HEK293 (cell line): Measurements from ENCODE around the gene SLC2A8.

Experiments
- CTCF ChIA-PET: fragments of 350-600 bp; formaldehyde crosslinking; extraction: SDS; loops from one replicate; lab custom pipeline; 2021; ENCODE audit warnings: antibody characterized with exemption; lab: Yijun Ruan, JAX
- POLR2A ChIA-PET: fragments of 300-600 bp; formaldehyde crosslinking; extraction: SDS; loops from one replicate; lab custom pipeline; 2020; ENCODE audit warnings: antibody characterized with exemption, inconsistent platforms; lab: Yijun Ruan, JAX
- H3K27ac ChIP-seq: fragments of 200-500 bp; sonication (Bioruptor generic); 2 replicates; pipeline ENCODE4 v1.5.1; 2014; ENCODE audit warnings: low read depth, low read length, control low read depth, inconsistent platforms; ENCODE audit errors: extremely low read depth
- H3K36me3 ChIP-seq, 2 experiments: fragments of 200-500 bp in 1 of 2; sonication (Bioruptor generic) in 1 of 2; 1 replicate in 1 of 2; 2 replicates in 1 of 2; pipeline ENCODE4 v1.5.1; 2014 to 2017; ENCODE audit warnings: inconsistent platforms in 2 of 2, low read length in 2 of 2; ENCODE audit not compliant: control insufficient read depth in 2 of 2, insufficient read depth in 1 of 2
- H3K4me1 ChIP-seq: fragments of 200-500 bp; sonication (Bioruptor generic); 2 replicates; pipeline ENCODE4 v1.5.1; 2014; ENCODE audit warnings: mild to moderate bottlenecking, low read length, inconsistent platforms; ENCODE audit not compliant: control insufficient read depth, insufficient read depth
- H3K4me3 ChIP-seq: 2 replicates; pipeline ENCODE4 v1.5.1; 2011; ENCODE audit warnings: low read depth, mild to moderate bottlenecking, control low read depth, low read length, moderate library complexity
- H3K9me3 ChIP-seq: fragments of 200-500 bp; sonication (Bioruptor generic); 2 replicates; pipeline ENCODE4 v1.5.1; 2014; ENCODE audit warnings: low read depth, low read length, inconsistent platforms; ENCODE audit not compliant: control insufficient read depth, insufficient read depth
- BCL11A ChIP-seq: fragments of 450-650 bp; formaldehyde crosslinking; IDR thresholded peaks from 2 replicates; pipeline ENCODE4 v1.5.1; 2016; ENCODE audit warnings: low read depth, missing biosample characterization, missing genetic modification characterization
- FEZF1 ChIP-seq: fragments of 450-650 bp; formaldehyde crosslinking; IDR thresholded peaks from 2 replicates; pipeline ENCODE4 v1.5.1; 2016; ENCODE audit warnings: missing biosample characterization, missing genetic modification characterization
- INSM2 ChIP-seq: fragments of 450-650 bp; formaldehyde crosslinking; IDR thresholded peaks from 2 replicates; pipeline ENCODE4 v1.5.1; 2016; ENCODE audit warnings: missing biosample characterization, missing genetic modification characterization
- KLF9 ChIP-seq: fragments of 450-650 bp; formaldehyde crosslinking; IDR thresholded peaks from 2 replicates; pipeline ENCODE4 v1.5.1; 2016; ENCODE audit warnings: missing biosample characterization, missing genetic modification characterization, low read depth
- PRDM10 ChIP-seq: fragments of 450-650 bp; formaldehyde crosslinking; IDR thresholded peaks from 2 replicates; pipeline ENCODE4 v1.5.1; 2016; ENCODE audit warnings: missing biosample characterization, missing genetic modification characterization
- TCF7L2 ChIP-seq: IDR thresholded peaks from 2 replicates; pipeline ENCODE4 v1.6.1; 2011; ENCODE audit warnings: low read depth, mild to moderate bottlenecking, inconsistent platforms, low read length, moderate library complexity, borderline replicate concordance
- YY1 ChIP-seq: fragments of 450-650 bp; formaldehyde crosslinking; IDR thresholded peaks from 2 replicates; pipeline ENCODE4 v1.5.1; 2018; ENCODE audit warnings: missing biosample characterization, missing genetic modification characterization
- ZBTB11 ChIP-seq: fragments of 450-650 bp; formaldehyde crosslinking; conservative IDR thresholded peaks from 2 replicates; pipeline ENCODE4 v1.5.1; 2016; ENCODE audit warnings: low read depth, missing biosample characterization, missing genetic modification characterization
- ZBTB21 ChIP-seq: fragments of 450-650 bp; formaldehyde crosslinking; IDR thresholded peaks from 2 replicates; pipeline ENCODE4 v1.5.1; 2017; ENCODE audit warnings: missing biosample characterization, missing genetic modification characterization
- ZNF146 ChIP-seq: fragments of 450-650 bp; formaldehyde crosslinking; IDR thresholded peaks from 2 replicates; pipeline ENCODE4 v1.5.1; 2016; ENCODE audit warnings: missing biosample characterization, missing genetic modification characterization
- ZNF155 ChIP-seq: fragments of 450-650 bp; formaldehyde crosslinking; IDR thresholded peaks from 2 replicates; pipeline ENCODE4 v1.5.1; 2016; ENCODE audit warnings: missing biosample characterization, missing genetic modification characterization
- ZNF223 ChIP-seq: fragments of 450-650 bp; formaldehyde crosslinking; IDR thresholded peaks from 2 replicates; pipeline ENCODE4 v1.5.1; 2016; ENCODE audit warnings: missing biosample characterization, missing genetic modification characterization
- ZNF37A ChIP-seq: fragments of 450-650 bp; IDR thresholded peaks from 2 replicates; pipeline ENCODE4 v1.5.1; 2018; ENCODE audit warnings: missing biosample characterization, missing genetic modification characterization
- ZNF48 ChIP-seq: fragments of 450-650 bp; formaldehyde crosslinking; IDR thresholded peaks from 2 replicates; pipeline ENCODE4 v1.5.1; 2016; ENCODE audit warnings: missing biosample characterization, missing genetic modification characterization
- ZNF645 ChIP-seq: fragments of 450-650 bp; formaldehyde crosslinking; IDR thresholded peaks from 2 replicates; pipeline ENCODE4; 2016; ENCODE audit warnings: missing biosample characterization, missing genetic modification characterization
- ZNF654 ChIP-seq: fragments of 450-650 bp; formaldehyde crosslinking; IDR thresholded peaks from 2 replicates; pipeline ENCODE4 v1.5.1; 2016; ENCODE audit warnings: low read depth, missing biosample characterization, missing genetic modification characterization
- ZNF701 ChIP-seq: fragments of 450-650 bp; formaldehyde crosslinking; IDR thresholded peaks from 2 replicates; pipeline ENCODE4 v1.5.1; 2016; ENCODE audit warnings: missing biosample characterization, missing genetic modification characterization
- ZNF747 ChIP-seq: fragments of 450-650 bp; formaldehyde crosslinking; IDR thresholded peaks from 2 replicates; pipeline ENCODE4 v1.5.1; 2016; ENCODE audit warnings: missing biosample characterization, missing genetic modification characterization
- ZNF785 ChIP-seq: fragments of 450-650 bp; formaldehyde crosslinking; IDR thresholded peaks from 2 replicates; pipeline ENCODE4 v1.5.1; 2016; ENCODE audit warnings: missing biosample characterization, missing genetic modification characterization
- ZSCAN16 ChIP-seq: fragments of 450-650 bp; formaldehyde crosslinking; IDR thresholded peaks from 2 replicates; pipeline ENCODE4 v1.5.1; 2016; ENCODE audit warnings: missing biosample characterization, missing genetic modification characterization

SLC2A8 gene

GRCh38 chr9:127437497-127438264 is 40.7 kb downstream of the SLC2A8 start (continued):
- TF ChIP-seq PRDM10 (tag by site-specific recombination) (no peak), ZBTB21 (tag by site-specific recombination) (no peak), ZNF155 (tag by site-specific recombination) (no peak), YY1 (tag by site-specific recombination) (no peak), FEZF1 (tag by site-specific recombination) (no peak), KLF9 (no peak), BCL11A (tag by site-specific recombination) (no peak), ZNF223 (tag by site-specific recombination) (no peak), ZNF645 (tag by site-specific recombination) (no peak), ZNF146 (tag by site-specific recombination) (no peak), ZNF37A (tag by site-specific recombination) (no peak), ZNF654 (tag by site-specific recombination) (no peak), ZNF747 (no peak)

- ChIA-PET POLR2A (interaction anchor here (2.2 to 2.8 kb wide), 2 partner anchors 12 to 15 kb away, joined by 9 to 14 read pairs; partner anchors contain the start of genes LRSAM1, RPL12 and ZNF79), CTCF (interaction anchor here (0.6 kb wide), 1 partner anchor 586 kb away, joined by 5 read pairs; no protein-coding TSS in a partner anchor)
- Histone ChIP-seq H3K9me3 (no peaks in the 10 kb centered on the region), H3K36me3 (peaks cover 7 to 92% of the 10 kb centered on the region in 2 experiments; a peak in 2 of 3 replicates), H3K4me3 (no peak overlapping the region), H3K27ac (no peak overlapping the region), H3K4me1 (no peaks in the 10 kb centered on the region)
- TF ChIP-seq ZNF747 (no peak), ZSCAN16 (tag by site-specific recombination) (no peak), ZNF701 (tag by site-specific recombination) (no peak), ZNF785 (tag by site-specific recombination) (no peak), TCF7L2 (no peak), INSM2 (tag by site-specific recombination) (no peak), ZNF48 (no peak), ZBTB11 (no peak), ZNF654 (tag by site-specific recombination) (no peak)
Observed at GRCh38 chr9:127438394-127438793, 41.4 kb downstream of the SLC2A8 start.
